HG03175 (cell line): ENCODE results near the gene TUBG1.

Experiments used
- ATAC-seq: cut with Tn5 transposase; IDR thresholded peaks from one replicate; pipeline ENCODE4 v1.9.1; 2021; ENCODE audit warnings: mild to moderate bottlenecking, moderate library complexity; ENCODE audit not compliant: unreplicated experiment

TUBG1 gene

DNA sequence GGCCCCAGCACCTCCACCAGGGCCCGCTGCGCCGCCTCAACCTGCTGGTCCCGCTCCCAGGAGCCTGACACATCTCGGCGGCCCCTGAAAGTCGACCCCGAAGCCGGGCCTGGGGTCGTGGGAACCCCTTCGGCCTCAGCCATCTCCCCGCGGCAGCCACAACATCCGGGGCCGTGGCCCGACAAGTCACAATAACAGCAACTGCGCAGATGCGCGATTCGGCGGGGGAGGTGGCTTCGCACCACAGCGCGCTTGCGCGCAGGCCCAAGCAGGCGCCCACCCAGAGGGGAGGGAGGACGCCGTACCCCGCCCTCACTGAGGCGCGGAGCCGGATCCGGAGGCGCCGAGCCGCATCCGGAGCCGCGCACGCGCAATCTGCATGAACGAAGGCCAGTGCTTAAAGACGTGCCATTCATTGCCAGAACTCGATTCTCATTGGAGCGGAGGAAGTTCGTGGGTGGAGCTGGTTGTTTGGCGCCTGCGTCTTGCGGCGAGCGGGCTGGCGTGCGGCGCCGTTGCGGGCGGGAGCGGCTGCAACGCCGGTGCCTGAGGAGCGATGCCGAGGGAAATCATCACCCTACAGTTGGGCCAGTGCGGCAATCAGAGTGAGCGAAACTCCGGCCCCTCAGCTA, at the start of gene TUBG1, which contains the start of gene RETREG3:
TSS of gene TUBG1 (plus strand) at position 502 of the 632 bp plus-strand sequence. CDS start at position 557, 55 bp downstream.
TSS of gene RETREG3 (minus strand) at position 193 of the 632 bp plus-strand sequence. CDS start at position 143, 50 bp downstream.
- ATAC-seq, result peak; percentile 88

DNA sequence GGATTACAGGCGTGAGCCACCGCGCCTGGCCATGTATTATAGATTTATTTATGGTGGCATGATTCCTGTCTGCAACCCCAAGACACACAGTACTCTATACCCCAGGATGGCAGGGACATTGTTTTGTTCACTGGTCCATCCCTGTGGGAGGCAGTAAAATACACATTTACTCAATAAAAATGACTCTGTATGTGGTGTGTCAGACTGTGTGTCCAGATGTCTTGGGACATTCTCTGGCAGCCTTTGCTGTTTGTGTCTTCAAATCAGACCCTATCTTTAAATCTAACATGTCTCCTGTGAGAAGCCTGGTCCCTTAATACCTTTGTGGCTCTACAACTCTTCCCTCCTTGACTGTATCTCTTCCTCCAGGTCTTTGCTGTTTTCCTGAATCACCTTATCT, 49.2 kb upstream of the TUBG1 start:
- no peak for ATAC-seq

DNA sequence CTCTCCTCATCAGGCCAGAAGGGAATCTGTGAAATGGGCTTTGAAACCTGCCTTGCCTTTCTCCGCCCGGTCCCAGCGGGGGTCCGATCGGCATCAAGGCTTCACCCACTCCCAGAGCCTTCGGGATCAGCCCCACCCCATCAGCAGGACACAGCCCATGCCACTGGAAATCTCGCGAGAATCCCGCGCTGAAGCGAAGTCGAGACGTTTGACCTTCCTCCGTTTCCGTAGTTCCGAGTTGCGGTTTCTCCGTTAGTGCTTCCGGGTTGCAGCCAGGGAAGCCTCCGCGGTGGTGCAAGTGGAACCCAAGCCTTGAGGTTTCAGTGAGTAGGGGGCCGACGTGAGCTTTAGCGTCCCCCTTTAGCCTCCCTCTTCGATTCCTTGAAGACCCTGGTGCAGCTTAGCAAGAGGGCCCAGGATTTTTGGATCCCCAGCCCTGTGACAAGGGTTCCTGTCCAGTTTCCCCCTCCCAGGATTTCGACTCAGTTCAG, 47.5 kb upstream of the TUBG1 start, which contains the start of gene COASY:
TSS of gene COASY (plus strand) at position 252 of the 491 bp plus-strand sequence. CDS start 475 bp downstream, outside the sequence.
- ATAC-seq, result peak; percentile 67

DNA sequence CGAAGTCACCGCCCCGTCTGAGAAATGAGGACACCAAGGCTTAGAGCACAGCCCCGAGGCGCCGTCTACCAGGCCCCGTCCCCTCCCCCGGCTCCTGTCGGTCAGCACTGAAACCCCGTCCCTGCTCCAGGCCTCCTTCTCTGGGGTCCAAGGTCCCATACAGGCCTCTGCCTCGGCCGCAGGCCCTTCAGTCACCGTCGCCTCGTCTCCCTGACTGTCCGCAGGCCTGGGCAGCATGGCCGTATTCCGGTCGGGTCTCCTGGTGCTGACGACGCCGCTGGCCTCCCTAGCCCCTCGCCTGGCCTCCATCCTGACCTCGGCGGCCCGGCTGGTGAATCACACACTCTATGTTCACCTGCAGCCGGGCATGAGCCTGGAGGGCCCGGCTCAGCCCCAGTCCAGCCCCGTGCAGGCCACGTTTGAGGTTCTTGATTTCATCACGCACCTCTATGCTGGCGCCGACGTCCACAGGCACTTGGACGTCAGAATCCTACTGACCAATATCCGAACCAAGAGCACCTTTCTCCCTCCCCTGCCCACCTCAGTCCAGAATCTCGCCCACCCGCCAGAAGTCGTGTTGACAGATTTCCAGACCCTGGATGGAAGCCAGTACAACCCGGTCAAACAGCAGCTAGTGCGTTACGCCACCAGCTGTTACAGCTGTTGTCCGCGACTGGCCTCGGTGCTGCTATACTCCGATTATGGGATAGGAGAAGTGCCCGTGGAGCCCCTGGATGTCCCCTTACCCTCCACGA, 46.9 kb upstream of the TUBG1 start:
- no peak for ATAC-seq

DNA sequence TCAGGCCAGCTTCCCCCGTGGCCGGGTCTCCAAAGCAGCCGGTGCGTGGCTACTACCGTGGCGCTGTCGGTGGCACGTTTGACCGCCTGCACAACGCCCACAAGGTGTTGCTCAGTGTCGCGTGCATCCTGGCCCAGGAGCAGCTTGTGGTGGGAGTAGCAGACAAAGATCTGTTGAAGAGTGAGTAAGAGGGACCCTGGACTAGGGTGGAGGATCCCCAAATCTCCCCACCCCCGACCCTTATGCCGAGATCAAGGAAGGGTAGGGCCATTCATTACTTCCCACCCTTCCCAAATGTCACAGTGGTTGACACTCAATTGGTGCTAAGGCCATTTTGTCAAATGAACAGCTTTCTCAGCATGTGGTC, 46.4 kb upstream of the TUBG1 start:
- no peak for ATAC-seq

DNA sequence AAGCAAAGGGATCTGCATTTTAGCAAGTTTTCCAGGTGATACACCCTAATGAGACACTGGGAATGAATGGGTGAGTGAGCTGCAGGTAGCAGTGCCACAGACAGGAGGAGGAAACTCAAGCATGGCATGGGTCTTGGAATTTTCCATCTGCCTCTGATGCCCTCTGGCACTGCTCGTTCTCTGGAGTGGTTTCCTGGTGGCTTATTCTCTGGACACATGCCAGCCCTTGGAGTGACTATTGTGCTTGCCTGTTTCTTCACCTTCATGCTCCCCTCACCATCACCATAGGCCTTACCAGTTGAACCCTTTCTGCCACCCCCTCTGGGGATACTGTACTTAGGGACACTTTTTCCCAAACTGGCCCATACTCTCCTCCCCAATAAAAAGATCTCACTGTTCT, 45.9 kb upstream of the TUBG1 start:
- ATAC-seq, result no peak

DNA sequence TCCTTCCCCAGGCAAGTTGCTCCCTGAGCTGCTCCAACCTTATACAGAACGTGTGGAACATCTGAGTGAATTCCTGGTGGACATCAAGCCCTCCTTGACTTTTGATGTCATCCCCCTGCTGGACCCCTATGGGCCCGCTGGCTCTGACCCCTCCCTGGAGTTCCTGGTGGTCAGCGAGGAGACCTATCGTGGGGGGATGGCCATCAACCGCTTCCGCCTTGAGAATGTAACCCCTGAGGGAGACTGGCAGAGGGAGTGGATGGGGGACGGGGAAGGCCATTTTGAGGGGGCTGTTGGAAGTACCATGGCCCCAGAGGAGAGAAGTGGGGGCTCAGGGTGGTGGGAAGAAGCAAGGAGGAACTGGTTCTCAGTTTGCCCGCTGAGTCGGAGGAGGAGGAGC, 45.5 kb upstream of the TUBG1 start:
- ATAC-seq, result no peak

DNA sequence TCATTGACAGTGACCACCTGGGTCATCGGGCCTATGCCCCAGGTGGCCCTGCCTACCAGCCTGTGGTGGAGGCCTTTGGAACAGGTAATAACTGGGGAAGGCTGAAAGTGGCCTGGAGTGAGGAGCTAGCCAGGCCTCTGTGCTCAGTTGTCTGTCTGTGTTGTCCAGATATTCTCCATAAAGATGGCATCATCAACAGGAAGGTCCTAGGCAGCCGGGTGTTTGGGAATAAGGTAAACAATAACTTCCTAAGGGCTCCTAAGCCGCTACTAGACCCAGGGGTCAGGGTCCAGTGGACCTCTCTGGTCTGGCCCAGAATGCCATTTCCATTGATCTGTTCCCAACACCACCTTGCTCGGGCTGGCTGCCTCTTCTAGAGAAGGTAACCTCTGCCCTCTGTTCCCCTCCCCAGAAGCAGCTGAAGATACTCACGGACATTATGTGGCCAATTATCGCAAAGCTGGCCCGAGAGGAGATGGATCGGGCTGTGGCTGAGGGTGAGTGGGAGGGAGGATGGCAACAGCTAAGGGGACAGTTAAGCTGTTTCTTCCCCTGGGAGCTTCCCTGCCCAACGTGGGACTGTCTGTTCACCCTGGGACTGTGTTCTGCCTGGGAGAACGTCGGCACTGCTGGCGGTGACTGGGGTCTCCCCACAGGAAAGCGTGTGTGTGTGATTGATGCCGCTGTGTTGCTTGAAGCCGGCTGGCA, 44.5 kb upstream of the TUBG1 start:
- ATAC-seq, result no peak

DNA sequence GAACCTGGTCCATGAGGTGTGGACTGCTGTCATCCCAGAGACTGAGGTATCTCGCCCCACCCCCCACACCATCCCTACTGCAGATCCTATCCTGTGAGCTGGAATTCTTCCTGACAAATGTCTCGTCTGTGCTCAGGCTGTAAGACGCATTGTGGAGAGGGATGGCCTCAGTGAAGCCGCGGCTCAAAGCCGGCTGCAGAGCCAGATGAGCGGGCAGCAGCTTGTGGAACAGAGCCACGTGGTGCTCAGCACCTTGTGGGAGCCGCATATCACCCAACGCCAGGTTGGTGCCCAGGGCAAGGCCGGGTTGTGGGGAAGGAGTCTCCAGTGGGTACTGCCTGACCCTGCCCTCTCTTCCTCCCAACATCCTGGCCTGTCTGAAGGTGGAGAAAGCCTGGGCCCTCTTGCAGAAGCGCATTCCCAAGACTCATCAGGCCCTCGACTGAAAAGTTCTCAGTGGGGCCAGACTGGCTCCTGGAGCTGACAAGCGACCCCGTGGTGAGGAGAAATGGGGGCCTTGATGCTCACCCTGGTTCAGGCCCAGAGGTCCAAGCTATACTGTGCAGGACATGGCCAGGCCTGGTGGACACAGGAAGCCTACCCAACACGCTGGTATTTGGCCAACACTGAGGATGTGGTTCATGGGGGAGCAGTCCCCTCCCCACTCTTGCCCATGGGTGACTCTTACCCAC, 43.8 kb upstream of the TUBG1 start:
- no peak for ATAC-seq

DNA sequence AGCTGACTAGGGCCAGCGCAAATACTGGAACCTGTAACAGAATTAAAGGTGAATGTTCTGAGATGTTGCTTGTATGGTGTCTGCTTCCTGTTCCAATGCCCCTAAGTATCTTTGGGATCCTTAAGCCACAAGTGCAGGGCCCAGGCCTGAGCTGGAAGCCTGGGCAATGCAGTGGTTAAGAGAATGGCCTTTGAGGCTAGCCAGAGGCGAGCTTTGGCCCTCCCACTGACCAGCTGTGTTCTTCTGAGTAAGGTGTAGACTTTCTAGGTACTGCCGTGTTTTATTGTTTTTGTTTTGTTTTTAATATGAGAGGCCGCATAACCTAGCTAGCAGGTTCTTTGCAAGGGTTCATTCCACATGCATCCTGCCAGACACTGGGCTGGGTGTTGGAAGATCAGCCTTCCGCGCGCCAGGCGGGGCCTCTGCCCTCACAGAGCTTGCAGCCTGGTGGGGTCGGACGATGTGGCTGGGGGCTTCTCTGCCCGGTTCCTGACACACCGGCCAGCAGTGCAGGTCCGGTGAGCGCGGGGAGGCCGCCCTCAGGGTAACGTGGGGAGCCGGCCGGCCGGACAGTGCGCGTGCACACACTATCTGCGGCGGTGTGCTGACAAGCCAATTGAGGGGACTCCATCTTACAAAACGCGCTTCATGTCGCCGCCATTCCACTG, 43.1 kb upstream of the TUBG1 start:
- no peak for ATAC-seq

DNA sequence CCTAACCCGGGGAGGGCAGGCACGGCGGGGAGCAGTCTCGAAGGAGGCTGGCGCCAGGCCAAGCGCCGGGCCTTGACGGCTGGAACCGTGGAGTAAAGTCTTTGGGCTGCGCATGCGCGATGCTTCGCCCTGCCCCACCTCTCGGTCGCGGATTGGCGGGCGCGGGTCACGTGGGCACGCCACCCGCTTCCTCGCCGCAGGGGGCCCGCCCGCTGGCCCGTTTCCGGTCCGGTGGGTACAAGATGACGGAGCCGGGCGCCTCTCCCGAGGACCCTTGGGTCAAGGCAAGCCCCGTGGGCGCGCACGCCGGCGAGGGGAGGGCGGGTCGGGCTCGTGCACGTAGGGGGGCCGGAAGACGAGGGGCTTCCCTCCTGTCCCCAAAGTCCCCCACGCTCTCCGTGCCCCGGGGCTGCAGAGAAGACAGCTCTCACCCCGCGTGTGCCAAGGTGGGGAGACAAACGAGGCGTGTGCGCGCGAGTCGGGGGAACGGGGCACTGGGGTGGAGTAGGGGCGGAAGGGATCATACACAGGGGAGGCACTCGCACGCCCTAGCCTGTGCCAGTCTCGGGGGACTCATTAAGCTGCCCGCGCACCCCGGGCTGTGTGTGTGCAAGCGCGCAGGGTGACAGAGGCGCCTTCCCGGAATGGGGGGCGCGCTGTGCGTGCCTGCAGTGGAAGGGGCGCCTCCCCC, 42.5 kb upstream of the TUBG1 start, which contains the start of gene MLX:
TSS of gene MLX (plus strand) at position 218 of the 691 bp plus-strand sequence. CDS start at position 243, 25 bp downstream.
- peak; percentile 64 for ATAC-seq

DNA sequence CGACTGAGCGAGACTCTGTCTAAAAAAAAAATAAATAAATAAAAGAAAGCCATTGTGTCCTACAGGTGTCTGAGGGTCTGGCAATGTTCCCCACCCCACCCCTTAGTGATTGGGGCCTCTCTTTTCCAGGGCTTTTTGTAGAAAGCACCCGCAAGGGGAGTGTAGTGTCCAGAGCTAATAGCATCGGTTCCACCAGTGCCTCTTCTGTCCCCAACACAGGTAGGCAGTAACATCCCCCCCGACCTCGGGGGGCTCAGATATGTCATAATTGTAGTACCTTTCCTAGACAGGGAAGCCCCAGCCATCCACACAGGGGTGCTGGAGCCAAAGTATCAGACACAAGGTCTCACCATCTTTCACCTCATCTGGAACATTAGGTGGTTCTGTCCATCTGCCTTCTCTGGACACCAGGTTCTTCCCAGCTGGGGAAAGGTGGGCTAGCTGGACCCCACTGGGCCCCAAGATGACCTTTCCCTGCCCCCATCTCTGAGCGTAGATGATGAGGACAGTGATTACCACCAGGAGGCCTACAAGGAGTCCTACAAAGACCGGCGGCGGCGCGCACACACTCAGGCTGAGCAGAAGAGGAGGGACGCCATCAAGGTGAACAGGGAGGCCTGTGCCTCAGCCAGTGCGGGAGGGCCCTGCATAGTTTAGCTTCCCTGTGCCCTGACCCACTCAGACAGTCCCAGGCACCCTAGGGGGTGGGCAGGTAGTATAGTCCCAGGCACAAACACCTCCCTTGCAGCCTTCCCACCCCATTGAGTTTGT, 41.0 kb upstream of the TUBG1 start:
- no peak for ATAC-seq

DNA sequence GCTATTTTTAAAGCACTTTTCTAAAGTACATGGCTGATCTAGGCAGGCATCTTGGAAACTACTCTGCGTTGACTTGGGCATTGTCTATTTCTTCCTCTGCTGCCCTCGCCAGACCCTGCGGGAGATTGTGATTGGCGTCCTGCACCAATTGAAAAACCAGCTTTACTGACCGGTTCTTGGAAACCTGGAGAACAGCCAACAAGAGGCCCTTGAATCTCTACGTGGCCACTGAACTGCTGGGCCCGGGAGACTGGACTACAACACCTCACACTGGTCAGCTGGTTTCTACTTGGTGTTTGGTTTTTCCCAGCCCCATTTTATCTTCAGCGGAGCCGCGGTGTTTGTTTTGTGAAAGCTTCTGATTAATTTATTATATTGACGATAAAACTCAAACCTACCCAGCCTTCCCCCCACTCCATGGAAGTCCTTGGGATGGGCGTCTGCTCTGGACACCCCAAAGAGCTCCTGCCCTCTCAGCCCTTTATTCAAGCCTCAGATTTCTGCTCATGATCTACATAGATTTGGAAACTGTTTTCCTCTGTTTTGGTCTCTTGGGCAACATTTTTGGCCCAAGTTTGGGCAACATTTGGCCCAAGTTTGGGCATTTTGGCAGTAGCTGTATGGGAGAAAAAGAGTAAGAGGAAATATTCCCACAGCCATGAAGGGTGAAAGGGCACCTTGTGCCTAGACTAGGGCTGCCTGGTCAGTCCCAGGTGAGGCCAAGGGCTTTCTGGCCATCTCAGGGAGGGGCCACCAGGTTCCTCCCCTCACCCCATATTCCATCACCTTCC, 37.9 kb upstream of the TUBG1 start:
- ATAC-seq, result no peak

DNA sequence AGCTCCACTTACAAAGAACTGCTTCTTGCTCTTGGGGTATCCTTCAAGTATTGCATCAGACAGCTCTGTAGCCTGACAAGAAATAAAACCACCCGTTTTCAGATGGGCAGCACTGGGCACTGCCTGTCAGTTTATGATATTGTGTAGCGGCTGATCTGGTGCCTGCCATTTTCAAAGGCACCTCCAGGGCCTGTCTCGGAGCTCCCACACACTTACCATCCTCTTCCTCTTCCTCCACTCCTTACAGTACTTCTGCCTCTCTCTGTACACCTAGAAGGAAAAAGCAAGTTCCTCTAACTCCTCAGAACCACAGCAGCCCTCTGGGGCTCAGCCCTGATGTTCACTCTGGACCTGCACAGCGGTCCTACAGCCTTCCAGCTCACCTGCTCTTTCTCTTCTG, 36.4 kb upstream of the TUBG1 start:
- no peak for ATAC-seq

DNA sequence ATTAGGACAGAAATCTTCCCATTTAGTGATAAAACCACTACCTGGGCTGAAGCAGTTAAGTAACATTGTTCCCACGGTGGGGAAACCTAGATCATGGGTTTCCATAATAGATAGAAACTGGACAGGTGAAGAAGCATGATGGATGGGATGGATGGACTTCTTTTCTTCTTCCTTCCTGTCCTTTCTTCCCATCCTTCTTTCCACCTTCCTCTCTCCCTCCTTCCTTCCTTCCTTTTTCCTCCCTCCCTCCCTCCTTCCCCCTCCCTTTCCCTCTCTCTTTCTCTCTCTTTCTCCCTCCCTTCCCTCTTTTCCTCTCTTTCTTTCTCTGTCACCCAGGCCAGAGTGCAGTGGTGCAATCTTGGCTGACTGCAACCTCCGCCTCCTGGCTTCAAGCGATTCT, 35.0 kb upstream of the TUBG1 start:
- no peak for ATAC-seq

DNA sequence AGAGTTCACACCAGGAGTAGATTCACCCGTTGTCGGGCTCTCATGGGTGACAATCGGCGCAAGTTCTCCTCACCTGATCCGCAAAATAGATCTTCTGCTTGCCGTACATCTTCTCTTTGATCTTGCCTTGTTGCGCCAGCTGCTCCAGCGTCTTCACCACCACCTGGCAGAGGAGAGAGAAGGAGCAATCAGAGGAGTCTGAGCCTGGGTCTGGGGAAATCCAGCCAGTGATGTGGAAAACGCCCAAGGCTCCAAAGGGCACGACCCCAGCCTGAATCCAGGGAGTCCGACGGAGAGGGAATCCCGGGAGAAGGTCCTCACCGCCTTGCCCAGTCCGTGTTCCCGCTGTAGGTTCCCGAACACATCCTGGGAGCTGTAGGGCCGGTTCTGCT, 32.3 kb upstream of the TUBG1 start:
- ATAC-seq, result no peak

DNA sequence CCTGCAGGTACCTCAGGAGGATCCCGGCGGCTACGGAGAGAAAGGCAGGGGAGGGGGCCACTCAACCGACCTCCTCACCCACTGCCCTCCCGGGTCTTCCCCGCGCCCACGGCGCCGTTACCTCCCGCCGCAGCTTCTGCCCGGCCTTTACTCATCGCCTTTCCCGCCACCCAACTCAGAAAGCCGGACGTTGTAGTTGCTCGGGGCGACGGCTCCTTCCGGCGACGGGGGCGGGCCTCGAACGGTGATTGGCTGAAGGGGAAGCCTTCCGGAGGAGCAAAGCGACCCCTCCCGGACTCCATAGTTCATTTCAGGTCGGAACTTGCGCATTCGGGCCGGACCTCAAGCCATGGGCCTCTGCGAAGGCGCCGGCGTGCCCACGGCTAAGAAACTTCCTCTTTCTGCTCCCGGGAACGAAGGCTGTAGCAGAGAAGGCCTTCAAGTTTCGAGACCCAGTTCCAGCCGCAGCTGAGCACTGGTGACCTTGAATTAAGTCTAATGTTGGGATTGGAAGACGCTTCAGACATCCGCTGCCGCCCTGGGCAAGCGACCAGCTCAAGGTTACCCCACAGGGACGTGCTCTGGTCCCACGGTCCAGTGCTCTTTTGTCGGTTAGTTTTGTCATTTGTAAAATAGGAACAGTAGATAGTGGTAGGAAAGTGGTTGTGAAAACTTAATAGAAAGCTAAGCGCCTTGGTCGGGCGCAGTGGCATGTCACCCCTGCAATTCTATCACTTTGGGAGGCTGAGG, 31.8 kb upstream of the TUBG1 start, which contains the start of gene PSMC3IP:
TSS of gene PSMC3IP (minus strand) at position 198 of the 750 bp plus-strand sequence. CDS start at position 155, 43 bp downstream.
- ATAC-seq, result peak; percentile 75
